ENCODE data around the gene MAP7D2.

Gene MAP7D2

GRCh38 chrX:20147561-20147960, 30.9 kb upstream of the MAP7D2 start:
- CTCF ChIA-PET, result interaction anchor here (1.4 kb wide), 1 partner anchor 11 kb away, joined by 3 read pairs; no protein-coding TSS in a partner anchor
- H3K27ac ChIP-seq (ENCODE audit: extremely low read depth, low read depth, low read length), result no peak overlapping the region
- TF ChIP-seq ZNF19 (tag by site-specific recombination; IDR thresholded peaks at IDR 0.05; ENCODE audit: low read depth) (no peak), HOXC10 (CRISPR knock-in tag; IDR thresholded peaks at IDR 0.05) (no peak), ZFP69B (tag by site-specific recombination; IDR thresholded peaks at IDR 0.05) (no peak), ZNF148 (tag by site-specific recombination; IDR thresholded peaks at IDR 0.05; ENCODE audit: borderline replicate concordance) (no peak), ZNF670 (tag by site-specific recombination; IDR thresholded peaks at IDR 0.05; ENCODE audit: low read depth) (no peak), ZSCAN16 (tag by site-specific recombination; IDR thresholded peaks at IDR 0.05) (no peak), ZNF274 (IDR thresholded peaks at IDR 0.05; ENCODE audit: low read length) (no peak), ZNF274 (tag by site-specific recombination; IDR thresholded peaks at IDR 0.05; ENCODE audit: borderline replicate concordance) (no peak), TCF7L2 (IDR thresholded peaks at IDR 0.05; ENCODE audit: borderline replicate concordance, low read depth, low read length) (no peak), KLF16 (tag by site-specific recombination; IDR thresholded peaks at IDR 0.05) (no peak), ZNF350 (tag by site-specific recombination; IDR thresholded peaks at IDR 0.05) (no peak), ZBTB10 (tag by site-specific recombination; IDR thresholded peaks at IDR 0.05) (no peak), ZBTB48 (tag by site-specific recombination; IDR thresholded peaks at IDR 0.05) (no peak), ZXDB (tag by site-specific recombination; IDR thresholded peaks at IDR 0.05) (no peak)
- H3K36me3 ChIP-seq (ENCODE audit: control insufficient read depth in 2 of 2, insufficient read depth in 1 of 2, low read length in 2 of 2), result peaks cover 0 to 9% of the 10 kb centered on the region in 2 experiments; a peak in 2 of 3 replicates
- H3K9me3 ChIP-seq (ENCODE audit: control insufficient read depth, insufficient read depth, low read depth, low read length), result no peaks in the 10 kb centered on the region
- H3K4me3 ChIP-seq (ENCODE audit: low read depth, low read length), result no peak overlapping the region
- no peaks in the 10 kb centered on the region for H3K4me1 ChIP-seq (ENCODE audit: control insufficient read depth, insufficient read depth, low read length)
- POLR2A ChIA-PET, result no interaction called here

DNA sequence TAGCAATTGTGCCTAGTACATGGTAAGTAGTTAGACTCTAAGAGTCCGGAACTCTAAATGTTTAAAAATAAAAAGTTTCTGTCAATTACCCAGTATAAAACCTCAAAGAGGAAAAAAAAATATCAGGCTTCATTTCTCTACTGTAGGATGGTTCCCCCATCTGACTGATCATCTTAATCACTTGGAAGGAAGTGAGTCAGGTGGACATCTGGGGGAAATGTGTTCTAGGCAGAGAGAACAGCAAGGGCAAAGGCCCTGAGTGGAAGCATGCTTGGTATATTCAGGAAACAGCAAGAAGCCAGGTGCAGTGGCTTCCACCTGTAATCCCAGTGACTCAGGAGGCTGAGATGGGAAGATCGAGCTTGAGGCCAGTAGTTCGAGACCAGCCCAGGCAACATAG, 27.8 kb upstream of the MAP7D2 start:
- CTCF ChIA-PET, result no interaction called here
- Histone ChIP-seq H3K4me3 (ENCODE audit: low read depth, low read length) (no peak overlapping the region), H3K4me1 (ENCODE audit: control insufficient read depth, insufficient read depth, low read length) (peaks cover 6% of the 10 kb centered on the region; the same call in 1 of the 2 replicates), H3K9me3 (ENCODE audit: control insufficient read depth, insufficient read depth, low read depth, low read length) (no peaks in the 10 kb centered on the region), H3K27ac (ENCODE audit: extremely low read depth, low read depth, low read length) (no peak overlapping the region), H3K36me3 (ENCODE audit: control insufficient read depth in 2 of 2, insufficient read depth in 1 of 2, low read length in 2 of 2) (peaks cover 4 to 8% of the 10 kb centered on the region in 2 experiments; a peak in 2 of 3 replicates)
- POLR2A ChIA-PET, result no interaction called here
- TF ChIP-seq ZBTB48 (tag by site-specific recombination; IDR thresholded peaks at IDR 0.05), result no peak
- no peak for TF ChIP-seq KLF16 (tag by site-specific recombination; IDR thresholded peaks at IDR 0.05)
- TF ChIP-seq ZBTB10 (tag by site-specific recombination; IDR thresholded peaks at IDR 0.05), result no peak
- no peak for TF ChIP-seq ZNF19 (tag by site-specific recombination; IDR thresholded peaks at IDR 0.05; ENCODE audit: low read depth)
- TF ChIP-seq ZNF391 (tag by site-specific recombination; IDR thresholded peaks at IDR 0.05; ENCODE audit: borderline replicate concordance, low read depth), result no peak
- no peak for TF ChIP-seq HOXC10 (CRISPR knock-in tag; IDR thresholded peaks at IDR 0.05)
- TF ChIP-seq ZNF843 (tag by site-specific recombination; IDR thresholded peaks at IDR 0.05), result no peak
- TF ChIP-seq, protein P1, sequence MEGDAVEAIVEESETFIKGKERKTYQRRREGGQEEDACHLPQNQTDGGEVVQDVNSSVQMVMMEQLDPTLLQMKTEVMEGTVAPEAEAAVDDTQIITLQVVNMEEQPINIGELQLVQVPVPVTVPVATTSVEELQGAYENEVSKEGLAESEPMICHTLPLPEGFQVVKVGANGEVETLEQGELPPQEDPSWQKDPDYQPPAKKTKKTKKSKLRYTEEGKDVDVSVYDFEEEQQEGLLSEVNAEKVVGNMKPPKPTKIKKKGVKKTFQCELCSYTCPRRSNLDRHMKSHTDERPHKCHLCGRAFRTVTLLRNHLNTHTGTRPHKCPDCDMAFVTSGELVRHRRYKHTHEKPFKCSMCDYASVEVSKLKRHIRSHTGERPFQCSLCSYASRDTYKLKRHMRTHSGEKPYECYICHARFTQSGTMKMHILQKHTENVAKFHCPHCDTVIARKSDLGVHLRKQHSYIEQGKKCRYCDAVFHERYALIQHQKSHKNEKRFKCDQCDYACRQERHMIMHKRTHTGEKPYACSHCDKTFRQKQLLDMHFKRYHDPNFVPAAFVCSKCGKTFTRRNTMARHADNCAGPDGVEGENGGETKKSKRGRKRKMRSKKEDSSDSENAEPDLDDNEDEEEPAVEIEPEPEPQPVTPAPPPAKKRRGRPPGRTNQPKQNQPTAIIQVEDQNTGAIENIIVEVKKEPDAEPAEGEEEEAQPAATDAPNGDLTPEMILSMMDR (tag by site-specific recombination; IDR thresholded peaks at IDR 0.05), result no peak
- no peak for TF ChIP-seq ZNF600 (tag by site-specific recombination; IDR thresholded peaks at IDR 0.05)
- TF ChIP-seq ZNF324 (tag by site-specific recombination; IDR thresholded peaks at IDR 0.05), result no peak
- TF ChIP-seq ZNF341 (tag by site-specific recombination; IDR thresholded peaks at IDR 0.05; ENCODE audit: low read depth), result no peak
- no peak for TF ChIP-seq ZSCAN5A (tag by site-specific recombination; IDR thresholded peaks at IDR 0.05)
